ENCODE results near the gene HAGH. TPM values are rescaled to one million over a fixed set of nuclear protein-coding genes. Genes with fewer than 3 reads are reported as not detected.

Gene HAGH
- total and polyA plus RNA-seq, 11 donors, result 111 to 358 (median 165) TPM

- TF ChIP-seq POLR2A (IDR thresholded peaks at IDR 0.05) (no peak), CTCF (IDR thresholded peaks at IDR 0.05) (no peak)
- ATAC-seq, result no peak
- peaks cover 0 to 76% (median 69%) of the 10 kb centered on the region in 9 donors for H3K36me3 ChIP-seq
- 89 to 95% (median 92%) methylated on average over 13 to 25 of the region's 25 CpGs for WGBS, 4 donors
- H3K27ac ChIP-seq, result no peak overlapping the region
- H3K4me3 ChIP-seq, result no peak overlapping the region
- peaks cover 0 to 21% (median 16%) of the 10 kb centered on the region in 12 donors for H3K4me1 ChIP-seq
- intact Hi-C loops (cut with DNase I), result no loop called here
- H3K9me3 ChIP-seq, result no peaks in the 10 kb centered on the region
- DNase-seq, result no peak
- no peaks in the 10 kb centered on the region for H3K27me3 ChIP-seq
These were observed 6.3 kb downstream of the HAGH start for GRCh38 chr16:1820096-1820945.

- no peak overlapping the region for H3K4me3 ChIP-seq
- TF ChIP-seq CTCF (IDR thresholded peaks at IDR 0.05) (no peak), POLR2A (IDR thresholded peaks at IDR 0.05) (no peak)
- peaks cover 0 to 81% (median 74%) of the 10 kb centered on the region in 9 donors for H3K36me3 ChIP-seq
- H3K9me3 ChIP-seq, result no peaks in the 10 kb centered on the region
- DNase-seq (no peak), ATAC-seq (no peak)
- peaks cover 0 to 14% (median 10%) of the 10 kb centered on the region in 12 donors for H3K4me1 ChIP-seq
- no peaks in the 10 kb centered on the region for H3K27me3 ChIP-seq
- WGBS, 4 donors, result 92 to 96% (median 94%) methylated on average over 15 of the region's 15 CpGs
- no peak overlapping the region for H3K27ac ChIP-seq
- intact Hi-C loops (cut with DNase I), result no loop called here
These were observed 7.0 kb downstream of the HAGH start for GRCh38 chr16:1819611-1820010.

- Histone ChIP-seq H3K36me3 (peaks cover 0 to 87% (median 76%) of the 10 kb centered on the region in 9 donors), H3K27me3 (no peaks in the 10 kb centered on the region), H3K4me1 (peaks cover 0 to 8% (median 4%) of the 10 kb centered on the region in 12 donors), H3K27ac (no peak overlapping the region), H3K4me3 (no peak overlapping the region), H3K9me3 (no peaks in the 10 kb centered on the region)
- 92 to 96% (median 94%) methylated on average over 13 to 35 of the region's 35 CpGs for WGBS, 4 donors
- TF ChIP-seq POLR2A (IDR thresholded peaks at IDR 0.05) (no peak), CTCF (IDR thresholded peaks at IDR 0.05) (no peak)
- no peak for DNase-seq
- no peak for ATAC-seq
- intact Hi-C loops (cut with DNase I), result no loop called here
These were observed 7.6 kb downstream of the HAGH start for GRCh38 chr16:1818873-1819525.

- no peak for ATAC-seq
These were observed 8.3 kb downstream of the HAGH start for GRCh38 chr16:1818204-1818872.

More at GRCh38 chr16:1818204-1818872, 8.3 kb downstream of the HAGH start:
- Histone ChIP-seq H3K4me3 (no peak overlapping the region), H3K4me1 (peaks cover 0 to 2% (median 0%) of the 10 kb centered on the region in 12 donors), H3K9me3 (no peaks in the 10 kb centered on the region), H3K36me3 (peaks cover 0 to 93% (median 76%) of the 10 kb centered on the region in 9 donors), H3K27me3 (no peaks in the 10 kb centered on the region), H3K27ac (no peak overlapping the region)
- 93 to 95% (median 95%) methylated on average over 15 to 27 of the region's 27 CpGs for WGBS, 4 donors
- intact Hi-C loops (cut with DNase I), result no loop called here
- TF ChIP-seq POLR2A (IDR thresholded peaks at IDR 0.05) (no peak), CTCF (IDR thresholded peaks at IDR 0.05) (no peak)
- no peak for DNase-seq
